Chondrocyte (in vitro differentiated cells): ENCODE data around the gene CLEC16A. TPM values are rescaled to one million over a fixed set of nuclear protein-coding genes. Genes with fewer than 3 reads are reported as not detected.

Experiments used
- DNase-seq: peaks from one replicate; pipeline ENCODE4 v3.0.0; 2021; ENCODE audit warnings: mixed read lengths, low spot score
- H3K27ac Mint-ChIP-seq: one replicate; pipeline ENCODE4 v1.8.0; 2021; ENCODE audit warnings: mild to moderate bottlenecking, moderate library complexity, mixed read lengths; ENCODE audit not compliant: unreplicated experiment
- H3K27me3 Mint-ChIP-seq: 2 replicates; pipeline ENCODE4 v1.8.0; 2021; ENCODE audit warnings: low read depth, mixed read lengths
- H3K36me3 Mint-ChIP-seq: 2 replicates; pipeline ENCODE4 v1.8.0; 2021; ENCODE audit warnings: low read depth, mixed read lengths
- H3K4me1 Mint-ChIP-seq: 2 replicates; pipeline ENCODE4 v1.8.0; 2021; ENCODE audit warnings: low read depth, mild to moderate bottlenecking, mixed read lengths
- H3K4me3 Mint-ChIP-seq: one replicate; pipeline ENCODE4 v1.8.0; 2021; ENCODE audit warnings: mild to moderate bottlenecking, moderate library complexity, mixed read lengths; ENCODE audit not compliant: unreplicated experiment
- H3K9me3 Mint-ChIP-seq: 2 replicates; pipeline ENCODE4 v1.8.0; 2021; ENCODE audit warnings: low read depth, mixed read lengths
- total RNA-seq: library from RNA; stranded (reverse); gene quantifications from 3 replicates; pipeline ENCODE4 v1.2.1, GENCODE V29; 2021
- TF ChIP-seq, protein P1 (sequence below): fragments of 200-600 bp; sonication (generic); IDR thresholded peaks from 2 replicates; pipeline ENCODE4 v1.5.0; 2021; ENCODE audit warnings: antibody characterized with exemption, mild to moderate bottlenecking, moderate library complexity

CLEC16A gene
- total RNA-seq, 1 donor from 2014 or later: 17.9 TPM

GRCh38 chr16:11161439-11161838, 217.1 kb downstream of the CLEC16A start:
- H3K4me1 Mint-ChIP-seq: peaks cover 21% of the 10 kb centered on the region
- H3K27me3 Mint-ChIP-seq: no peaks in the 10 kb centered on the region
- peaks cover 2% of the 10 kb centered on the region for H3K9me3 Mint-ChIP-seq
- TF ChIP-seq, protein P1, sequence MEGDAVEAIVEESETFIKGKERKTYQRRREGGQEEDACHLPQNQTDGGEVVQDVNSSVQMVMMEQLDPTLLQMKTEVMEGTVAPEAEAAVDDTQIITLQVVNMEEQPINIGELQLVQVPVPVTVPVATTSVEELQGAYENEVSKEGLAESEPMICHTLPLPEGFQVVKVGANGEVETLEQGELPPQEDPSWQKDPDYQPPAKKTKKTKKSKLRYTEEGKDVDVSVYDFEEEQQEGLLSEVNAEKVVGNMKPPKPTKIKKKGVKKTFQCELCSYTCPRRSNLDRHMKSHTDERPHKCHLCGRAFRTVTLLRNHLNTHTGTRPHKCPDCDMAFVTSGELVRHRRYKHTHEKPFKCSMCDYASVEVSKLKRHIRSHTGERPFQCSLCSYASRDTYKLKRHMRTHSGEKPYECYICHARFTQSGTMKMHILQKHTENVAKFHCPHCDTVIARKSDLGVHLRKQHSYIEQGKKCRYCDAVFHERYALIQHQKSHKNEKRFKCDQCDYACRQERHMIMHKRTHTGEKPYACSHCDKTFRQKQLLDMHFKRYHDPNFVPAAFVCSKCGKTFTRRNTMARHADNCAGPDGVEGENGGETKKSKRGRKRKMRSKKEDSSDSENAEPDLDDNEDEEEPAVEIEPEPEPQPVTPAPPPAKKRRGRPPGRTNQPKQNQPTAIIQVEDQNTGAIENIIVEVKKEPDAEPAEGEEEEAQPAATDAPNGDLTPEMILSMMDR: no peak
- H3K36me3 Mint-ChIP-seq: peaks cover 5% of the 10 kb centered on the region
- H3K27ac Mint-ChIP-seq: peak overlapping the region; percentile 80
- DNase-seq: peak; percentile 12
- H3K4me3 Mint-ChIP-seq: no peak overlapping the region

DNA sequence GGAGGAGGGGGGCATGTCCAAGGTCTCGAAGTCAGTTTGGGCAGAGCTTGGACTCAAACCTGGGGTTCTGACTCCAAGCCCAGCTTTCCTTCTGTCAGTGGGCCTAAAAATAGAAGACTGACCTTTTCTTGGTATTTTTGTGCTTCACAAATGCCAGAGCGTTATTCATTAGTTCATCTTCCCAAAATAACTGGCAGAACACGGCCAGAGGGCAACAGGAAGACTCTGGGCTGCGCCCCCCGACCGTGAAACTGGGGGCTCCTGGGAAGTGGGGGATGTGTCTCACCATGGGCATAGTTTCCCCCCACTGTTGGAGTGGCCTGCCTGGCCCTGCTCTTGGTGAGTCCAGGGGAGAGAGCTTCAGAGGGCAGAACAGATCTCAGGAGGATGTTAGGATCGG, 217.6 kb downstream of the CLEC16A start:
- H3K4me3 Mint-ChIP-seq: no peak overlapping the region
- TF ChIP-seq, protein P1: no peak
- peaks cover 8% of the 10 kb centered on the region for H3K36me3 Mint-ChIP-seq
- H3K9me3 Mint-ChIP-seq: peaks cover 2% of the 10 kb centered on the region
- DNase-seq: peak; percentile 55
- no peaks in the 10 kb centered on the region for H3K27me3 Mint-ChIP-seq
- peak overlapping the region; percentile 80 for H3K27ac Mint-ChIP-seq
- H3K4me1 Mint-ChIP-seq: peaks cover 21% of the 10 kb centered on the region

DNA sequence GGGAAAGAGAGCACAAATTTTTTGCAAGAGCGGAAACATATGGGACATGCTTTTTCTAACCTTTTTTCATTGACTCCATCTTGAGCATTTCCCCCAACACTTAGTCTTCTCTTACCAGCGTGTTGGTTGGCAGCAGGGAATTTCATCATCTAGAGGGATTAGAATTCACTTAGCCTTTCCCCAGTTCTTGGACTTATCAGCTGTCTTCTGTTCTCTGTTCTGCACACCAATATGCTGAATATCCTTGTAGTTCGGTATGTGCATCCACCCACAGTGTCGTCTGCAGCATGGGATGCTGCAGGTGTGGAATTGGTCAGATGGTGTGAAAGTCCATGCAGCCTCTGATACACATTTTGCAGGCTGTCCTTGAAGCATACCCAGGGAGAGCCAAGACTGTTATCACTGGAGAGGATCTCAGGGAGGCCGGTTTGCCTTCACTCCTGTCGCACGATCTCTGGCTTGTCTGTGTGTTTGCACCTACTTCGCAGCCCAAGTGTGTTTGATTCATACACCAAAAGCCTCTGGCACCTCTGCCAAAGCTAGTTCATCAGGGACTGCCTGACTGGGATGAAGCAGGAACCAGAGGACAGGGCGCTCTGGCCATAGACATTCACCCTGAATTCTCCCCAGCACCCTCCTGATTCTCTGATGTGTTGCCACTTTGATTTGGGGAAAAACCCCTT, 218.4 kb downstream of the CLEC16A start:
- no peaks in the 10 kb centered on the region for H3K27me3 Mint-ChIP-seq
- DNase-seq: peak; percentile 32
- no peak overlapping the region for H3K27ac Mint-ChIP-seq
- peaks cover 21% of the 10 kb centered on the region for H3K4me1 Mint-ChIP-seq
- peaks cover 2% of the 10 kb centered on the region for H3K9me3 Mint-ChIP-seq
- TF ChIP-seq, protein P1: no peak
- peaks cover 14% of the 10 kb centered on the region for H3K36me3 Mint-ChIP-seq
- H3K4me3 Mint-ChIP-seq: no peak overlapping the region

DNA sequence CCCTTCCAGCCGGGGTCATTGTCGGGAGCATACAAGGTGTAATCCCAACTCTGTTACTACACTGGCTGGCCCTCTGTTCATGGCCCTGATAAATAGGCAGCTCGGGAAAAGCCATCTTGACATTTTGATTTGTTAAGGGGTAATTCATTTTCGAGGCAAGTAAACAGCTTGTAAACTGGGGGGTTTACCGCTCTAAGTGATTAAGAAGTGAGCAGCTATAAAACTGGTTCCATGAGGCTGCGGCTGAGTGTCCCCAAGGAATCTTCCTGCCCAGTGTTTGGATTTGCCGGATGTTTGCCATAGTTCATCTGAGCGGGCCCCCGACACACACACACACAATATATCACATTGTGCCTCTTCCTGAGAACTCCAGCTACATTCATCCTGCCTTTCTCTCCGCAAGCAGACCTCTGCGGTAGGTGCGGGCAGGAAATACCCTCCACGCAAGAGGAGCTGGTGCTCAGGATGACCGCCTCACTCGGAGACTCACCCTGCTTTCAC, 219.4 kb downstream of the CLEC16A start:
- peaks cover 16% of the 10 kb centered on the region for H3K36me3 Mint-ChIP-seq
- H3K4me1 Mint-ChIP-seq: peaks cover 21% of the 10 kb centered on the region
- no peak overlapping the region for H3K4me3 Mint-ChIP-seq
- no peak overlapping the region for H3K27ac Mint-ChIP-seq
- peak; percentile 69 for DNase-seq
- no peaks in the 10 kb centered on the region for H3K27me3 Mint-ChIP-seq
- peaks cover 2% of the 10 kb centered on the region for H3K9me3 Mint-ChIP-seq
- TF ChIP-seq, protein P1: no peak

- Mint-ChIP-seq H3K27me3 (no peaks in the 10 kb centered on the region), H3K27ac (no peak overlapping the region), H3K36me3 (peaks cover 21% of the 10 kb centered on the region), H3K4me1 (peaks cover 21% of the 10 kb centered on the region), H3K4me3 (no peak overlapping the region), H3K9me3 (peaks cover 2% of the 10 kb centered on the region)
- DNase-seq: peak; percentile 47
- TF ChIP-seq, protein P1: no peak
Measured at GRCh38 chr16:11164482-11165270, 220.3 kb downstream of the CLEC16A start.
